Activated CD8-positive, alpha-beta memory T cell treated with anti-CD3 and anti-CD28 coated beads for 1 hour (primary cell): ENCODE data around the gene CHRFAM7A.
"Not testable (repeated sequence)": the region's sequence is repeated elsewhere in the genome, so short reads cannot be mapped to it uniquely, and the experiment has no call there.

Experiments
- DNase-seq, 2 donors: peaks; one replicate each; pipeline ENCODE4 v3.0.0-alpha.2; 2020; ENCODE audit warnings: low read depth in 1 of 2; ENCODE audit errors: extremely low read depth in 1 of 2

CHRFAM7A gene

DNA sequence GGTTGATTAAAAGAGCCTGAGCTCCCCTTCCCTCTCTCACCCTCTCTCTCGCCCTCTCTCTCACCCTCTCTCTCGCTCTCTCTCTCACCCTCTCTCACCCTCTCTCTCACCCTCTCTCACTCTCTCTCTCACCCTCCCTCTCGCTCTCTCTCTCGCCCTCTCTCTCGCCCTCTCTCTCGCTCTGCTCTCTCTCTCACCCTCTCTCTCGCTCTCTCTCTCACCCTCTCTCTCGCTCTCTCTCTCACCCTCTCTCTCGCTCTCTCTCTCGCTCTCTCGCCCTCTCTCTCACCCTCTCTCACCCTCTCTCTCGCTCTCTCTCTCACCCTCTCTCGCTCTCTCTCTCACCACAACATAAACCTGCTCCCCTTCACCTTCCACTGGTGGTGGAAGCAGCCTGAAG is 67.2 kb downstream of the CHRFAM7A start:
- DNase-seq, result not testable (repeated sequence)

- DNase-seq, result not testable (repeated sequence)
These were observed 72.3 kb downstream of the CHRFAM7A start for GRCh38 chr15:30321063-30321462.

DNA sequence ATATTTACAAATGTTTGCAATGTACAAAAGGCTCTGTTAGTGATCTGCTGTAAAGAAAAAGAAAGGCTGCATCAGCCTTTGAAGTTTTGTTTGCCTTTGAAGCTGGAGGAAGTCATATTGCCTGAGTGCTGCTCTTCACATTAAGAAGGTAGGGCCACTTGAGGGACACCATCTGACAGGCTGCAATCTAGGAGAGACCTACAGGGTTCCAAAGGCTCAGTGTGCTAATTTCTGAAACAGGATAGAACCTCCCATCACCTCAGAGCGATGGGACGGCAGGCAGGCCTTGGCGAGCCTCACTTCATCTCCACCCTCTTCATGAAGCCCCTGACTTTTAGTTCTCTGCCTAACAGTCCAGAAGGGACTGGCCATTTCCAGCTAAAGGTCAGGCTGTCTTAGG is 77.6 kb downstream of the CHRFAM7A start:
- DNase-seq, result not testable (repeated sequence)

- DNase-seq, result not testable (repeated sequence)
These were observed 82.8 kb downstream of the CHRFAM7A start for GRCh38 chr15:30310575-30310974.
